DND-41 (cell line): Measurements from ENCODE around the gene FBXO5.
A peak's percentile ranks its signal among the peaks of the same experiment; 100 is the strongest.

Experiments
- ATAC-seq: fragments of 200-7000 bp; cut with Tn5 transposase; 3 replicates; pipeline ENCODE4 v1.9.1; 2021; ENCODE audit warnings: low read depth; ENCODE audit not compliant: insufficient read depth
- DNase-seq: peaks from one replicate; pipeline ENCODE4 v3.0.0-alpha.2; 2020
- H2AFZ ChIP-seq: 2 replicates; pipeline ENCODE4 v1.6.0; 2012; ENCODE audit warnings: low read depth, low read length
- H3K27ac ChIP-seq: 2 replicates; pipeline ENCODE4 v1.5.1; 2012; ENCODE audit warnings: low read length, inconsistent platforms
- H3K27me3 ChIP-seq: fragments of 200-600 bp; sonication (generic); 2 replicates; pipeline ENCODE4 v1.6.0; 2012; ENCODE audit warnings: low read length, mild to moderate bottlenecking, inconsistent platforms; ENCODE audit not compliant: insufficient read depth, poor library complexity
- H3K36me3 ChIP-seq: 2 replicates; pipeline ENCODE4 v1.5.1; 2012; ENCODE audit warnings: low read length, inconsistent platforms; ENCODE audit not compliant: insufficient read depth
- H3K4me1 ChIP-seq: 2 replicates; pipeline ENCODE4 v1.5.1; 2012; ENCODE audit warnings: mild to moderate bottlenecking, low read length; ENCODE audit not compliant: insufficient read depth
- H3K4me2 ChIP-seq: 2 replicates; pipeline ENCODE4 v1.6.0; 2012; ENCODE audit warnings: mild to moderate bottlenecking, moderate library complexity, low read length, inconsistent platforms; ENCODE audit not compliant: insufficient read depth
- H3K4me3 ChIP-seq, 2 experiments: fragments of 200-600 bp in 1 of 2; shearing (Covaris generic) in 1 of 2; 2 replicates each; pipeline ENCODE4 v1.5.1; 2012 to 2016; ENCODE audit warnings: inconsistent platforms in 2 of 2, low read length in 2 of 2, mild to moderate bottlenecking in 2 of 2, low read depth in 1 of 2, moderate library complexity in 1 of 2
- H3K79me2 ChIP-seq: 2 replicates; pipeline ENCODE4 v1.6.0; 2012; ENCODE audit warnings: low read length, inconsistent platforms; ENCODE audit not compliant: insufficient read depth
- H3K9ac ChIP-seq: 2 replicates; pipeline ENCODE4 v1.6.0; 2012; ENCODE audit warnings: low read depth, mild to moderate bottlenecking, inconsistent platforms, low read length, moderate library complexity
- H3K9me3 ChIP-seq: 2 replicates; pipeline ENCODE4 v1.5.1; 2012; ENCODE audit warnings: low read length, moderate library complexity, mild to moderate bottlenecking, inconsistent platforms; ENCODE audit not compliant: insufficient read depth, severe bottlenecking
- H4K20me1 ChIP-seq: 2 replicates; pipeline ENCODE4 v1.6.0; 2012; ENCODE audit warnings: low read length; ENCODE audit not compliant: insufficient read depth
- EZH2 ChIP-seq: IDR thresholded peaks from 3 replicates; pipeline ENCODE4 v1.6.1; 2012; ENCODE audit warnings: borderline replicate concordance, low read depth, mild to moderate bottlenecking, moderate library complexity, low read length, inconsistent platforms; ENCODE audit not compliant: severe bottlenecking
- TF ChIP-seq, protein P1 (sequence below): IDR thresholded peaks from 2 replicates; pipeline ENCODE4 v1.5.1; 2012; ENCODE audit warnings: borderline replicate concordance, low read length, moderate library complexity, mild to moderate bottlenecking; ENCODE audit not compliant: poor library complexity, severe bottlenecking; ENCODE audit errors: extremely low read depth

FBXO5 gene

DNA sequence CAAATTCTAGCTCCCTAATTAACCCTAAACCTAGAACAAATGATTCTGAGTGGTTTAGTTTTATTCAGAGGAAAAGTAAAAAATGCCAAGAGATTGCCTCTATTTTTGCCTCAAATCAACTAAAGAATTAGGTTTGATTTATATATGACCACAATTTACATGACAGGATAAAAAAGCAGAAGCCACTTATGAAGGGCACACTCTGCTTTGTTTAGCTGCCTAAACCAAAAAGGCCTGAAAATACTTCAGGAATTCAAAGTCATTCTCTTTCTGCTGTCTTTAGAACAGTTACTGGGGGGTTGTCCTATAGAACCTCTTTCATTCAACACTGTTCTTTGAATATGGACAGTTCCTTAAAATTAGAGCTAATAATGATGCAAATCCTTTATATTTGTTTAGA, 5.3 kb downstream of the FBXO5 start:
- peaks cover 100% of the 10 kb centered on the region for H3K79me2 ChIP-seq
- no peak overlapping the region for H3K27ac ChIP-seq
- TF ChIP-seq EZH2, result no peak
- TF ChIP-seq, protein P1, sequence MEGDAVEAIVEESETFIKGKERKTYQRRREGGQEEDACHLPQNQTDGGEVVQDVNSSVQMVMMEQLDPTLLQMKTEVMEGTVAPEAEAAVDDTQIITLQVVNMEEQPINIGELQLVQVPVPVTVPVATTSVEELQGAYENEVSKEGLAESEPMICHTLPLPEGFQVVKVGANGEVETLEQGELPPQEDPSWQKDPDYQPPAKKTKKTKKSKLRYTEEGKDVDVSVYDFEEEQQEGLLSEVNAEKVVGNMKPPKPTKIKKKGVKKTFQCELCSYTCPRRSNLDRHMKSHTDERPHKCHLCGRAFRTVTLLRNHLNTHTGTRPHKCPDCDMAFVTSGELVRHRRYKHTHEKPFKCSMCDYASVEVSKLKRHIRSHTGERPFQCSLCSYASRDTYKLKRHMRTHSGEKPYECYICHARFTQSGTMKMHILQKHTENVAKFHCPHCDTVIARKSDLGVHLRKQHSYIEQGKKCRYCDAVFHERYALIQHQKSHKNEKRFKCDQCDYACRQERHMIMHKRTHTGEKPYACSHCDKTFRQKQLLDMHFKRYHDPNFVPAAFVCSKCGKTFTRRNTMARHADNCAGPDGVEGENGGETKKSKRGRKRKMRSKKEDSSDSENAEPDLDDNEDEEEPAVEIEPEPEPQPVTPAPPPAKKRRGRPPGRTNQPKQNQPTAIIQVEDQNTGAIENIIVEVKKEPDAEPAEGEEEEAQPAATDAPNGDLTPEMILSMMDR, result no peak
- peaks cover 88% of the 10 kb centered on the region for H4K20me1 ChIP-seq
- no peak for DNase-seq
- H3K4me3 ChIP-seq, result peak overlapping the region in 1 of 2 experiments; percentile 48; a peak in 1 of 4 replicates
- no peaks in the 10 kb centered on the region for H3K27me3 ChIP-seq
- H3K9ac ChIP-seq, result peak overlapping the region; percentile 19; the same call in 1 of the 2 replicates
- no peaks in the 10 kb centered on the region for H3K9me3 ChIP-seq
- peaks cover 94% of the 10 kb centered on the region for H3K36me3 ChIP-seq
- peaks cover 77% of the 10 kb centered on the region for H3K4me1 ChIP-seq
- no peak for ATAC-seq
- no peak overlapping the region for H2AFZ ChIP-seq
- H3K4me2 ChIP-seq, result peak overlapping the region; percentile 63

DNA sequence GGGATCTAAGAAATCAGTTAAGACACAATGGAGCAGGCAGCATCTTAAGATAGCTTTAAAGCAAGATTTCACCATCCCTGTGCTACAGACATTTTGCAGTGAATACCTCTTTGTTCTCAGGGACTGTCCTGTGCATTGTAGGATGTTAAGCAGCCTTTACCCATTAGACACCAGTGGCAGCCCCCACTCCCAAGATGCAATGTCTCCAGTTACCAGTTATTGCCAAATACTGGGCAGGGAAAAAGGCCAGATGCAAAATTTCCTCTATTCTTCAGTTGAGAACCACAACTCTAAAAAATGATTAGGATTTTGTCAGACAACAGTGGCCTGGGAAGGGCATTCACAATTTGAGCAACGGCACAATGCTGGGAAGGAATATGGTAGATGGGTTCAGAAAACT, 6.1 kb downstream of the FBXO5 start:
- H3K4me3 ChIP-seq, result peak overlapping the region in 1 of 2 experiments; percentile 48; a peak in 3 of 4 replicates

DNA sequence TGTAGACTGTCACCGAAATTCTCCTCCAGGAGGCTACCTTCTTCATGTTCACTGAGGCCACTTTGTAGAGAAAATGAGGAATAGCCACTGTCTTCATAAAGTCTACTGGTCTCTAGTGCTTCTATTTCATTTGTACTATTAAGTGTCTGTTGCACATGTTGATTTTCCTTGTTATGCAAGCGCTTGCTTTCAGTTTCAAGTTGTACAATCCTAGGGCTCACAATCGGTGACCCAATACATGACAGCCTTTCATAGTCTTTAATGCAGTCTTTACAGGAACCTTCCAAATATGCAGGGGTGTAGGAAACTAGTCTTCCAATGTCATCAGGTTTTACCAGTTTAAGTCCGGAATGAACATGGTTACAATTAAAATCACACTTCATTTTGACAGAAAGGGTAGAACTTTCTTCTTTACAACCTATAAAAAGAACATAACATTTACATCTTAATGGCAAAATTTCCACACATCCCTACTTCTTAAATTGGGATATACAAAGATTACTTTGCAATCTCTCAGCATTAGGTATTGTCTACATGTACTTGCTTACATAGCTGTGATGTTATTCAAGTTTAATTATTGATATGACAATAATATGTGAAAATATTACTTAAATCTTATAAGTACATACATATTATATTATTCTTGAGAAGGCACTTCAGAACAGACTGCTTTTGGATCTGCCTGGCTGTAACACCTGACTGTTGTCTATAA, 7.5 kb downstream of the FBXO5 start:
- Histone ChIP-seq H3K27ac (no peak overlapping the region), H3K9me3 (no peaks in the 10 kb centered on the region), H3K4me1 (peaks cover 70% of the 10 kb centered on the region), H2AFZ (no peak overlapping the region), H3K79me2 (peaks cover 90% of the 10 kb centered on the region), H3K36me3 (peaks cover 99% of the 10 kb centered on the region), H4K20me1 (peaks cover 90% of the 10 kb centered on the region), H3K4me2 (peak overlapping the region; percentile 63), H3K9ac (0 out of 2 replicates have a peak overlapping the region, but pooled peaks have one; percentile 11), H3K4me3 (peak overlapping the region in 1 of 2 experiments; percentile 48; a peak in 1 of 4 replicates), H3K27me3 (no peaks in the 10 kb centered on the region)
- DNase-seq (no peak), ATAC-seq (no peak)
- TF ChIP-seq, protein P1, result no peak
- no peak for TF ChIP-seq EZH2

More for the DNA sequence above, 6.1 kb downstream of the FBXO5 start:
- H2AFZ ChIP-seq, result no peak overlapping the region
- no peak for DNase-seq
- no peak overlapping the region; the same call in 1 of the 2 replicates for H3K27ac ChIP-seq
- peak overlapping the region; percentile 63 for H3K4me2 ChIP-seq
- H3K27me3 ChIP-seq, result no peaks in the 10 kb centered on the region
- peaks cover 77% of the 10 kb centered on the region for H3K4me1 ChIP-seq
- peak; percentile 20; the same call in 1 of the 3 replicates for ATAC-seq
- H3K9ac ChIP-seq, result peak overlapping the region; percentile 19
- H3K79me2 ChIP-seq, result peaks cover 98% of the 10 kb centered on the region
- TF ChIP-seq, protein P1, result no peak
- TF ChIP-seq EZH2, result no peak
- no peaks in the 10 kb centered on the region for H3K9me3 ChIP-seq
- H3K36me3 ChIP-seq, result peaks cover 95% of the 10 kb centered on the region
- H4K20me1 ChIP-seq, result peaks cover 93% of the 10 kb centered on the region
